NOMO-1 (cell line): ENCODE measurements around the gene CLRN3.

Experiments
- DNase-seq, 2 experiments: peaks; one replicate each; lab custom pipeline; 2025; ENCODE audit not compliant: unreplicated experiment in 2 of 2; lab: John Stamatoyannopoulos, UW

Gene CLRN3

GRCh38 chr10:127851661-127852194 is 41.0 kb downstream of the CLRN3 start:
- DNase-seq: no peak

GRCh38 chr10:127850944-127851343 is 41.8 kb downstream of the CLRN3 start:
- DNase-seq: no peak

GRCh38 chr10:127849921-127850320 is 42.8 kb downstream of the CLRN3 start:
- DNase-seq: no peak

- no peak for DNase-seq
These were observed 43.5 kb downstream of the CLRN3 start for GRCh38 chr10:127849224-127849623.

- DNase-seq: no peak
These were observed 44.5 kb downstream of the CLRN3 start for GRCh38 chr10:127848226-127848625.

DNA sequence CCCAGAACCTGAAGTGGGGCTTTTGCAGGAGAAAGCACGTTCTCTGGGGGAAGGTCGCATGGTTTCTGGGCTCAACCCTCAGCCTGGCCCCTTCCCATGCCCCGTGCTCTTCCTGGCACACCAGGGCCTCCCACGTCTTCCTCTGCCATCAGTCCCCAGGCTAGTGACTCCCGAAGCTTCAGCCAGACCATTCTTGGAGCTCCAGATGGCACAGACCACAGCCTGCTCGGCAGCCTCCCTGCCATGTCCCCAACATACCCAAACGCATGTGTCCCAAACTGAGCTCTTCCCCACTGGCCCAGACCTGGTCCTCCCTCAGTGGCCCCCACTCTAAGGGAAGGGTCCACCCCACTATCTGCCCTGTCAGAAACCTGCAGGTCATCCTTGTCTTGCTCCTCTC is 47.0 kb downstream of the CLRN3 start:
- no peak for DNase-seq

- no peak for DNase-seq
These were observed 51.9 kb downstream of the CLRN3 start for GRCh38 chr10:127840884-127841283.

DNA sequence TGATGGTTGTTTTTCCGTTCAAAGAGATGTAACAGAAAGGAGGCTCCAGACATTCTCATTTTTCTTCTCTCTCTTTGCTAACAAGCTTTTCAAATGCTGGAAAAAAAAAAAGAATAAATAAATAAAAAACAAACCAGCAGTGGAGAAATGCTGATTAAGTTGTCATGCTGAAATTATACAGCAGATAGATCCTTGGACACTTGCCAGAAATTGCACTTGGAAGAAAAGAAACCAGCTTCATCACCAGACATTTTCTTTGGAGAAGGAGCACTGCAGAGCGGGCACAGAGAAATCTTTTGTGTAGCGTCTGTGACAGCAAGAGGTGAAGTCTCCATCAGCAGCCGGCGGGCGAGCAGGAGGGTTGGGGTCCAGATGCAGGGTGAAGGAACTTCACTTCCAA is 55.8 kb downstream of the CLRN3 start:
- no peak for DNase-seq

- no peak for DNase-seq
These were observed 56.6 kb downstream of the CLRN3 start for GRCh38 chr10:127836176-127836575.

GRCh38 chr10:127834791-127835190 is 58.0 kb downstream of the CLRN3 start:
- no peak for DNase-seq

DNA sequence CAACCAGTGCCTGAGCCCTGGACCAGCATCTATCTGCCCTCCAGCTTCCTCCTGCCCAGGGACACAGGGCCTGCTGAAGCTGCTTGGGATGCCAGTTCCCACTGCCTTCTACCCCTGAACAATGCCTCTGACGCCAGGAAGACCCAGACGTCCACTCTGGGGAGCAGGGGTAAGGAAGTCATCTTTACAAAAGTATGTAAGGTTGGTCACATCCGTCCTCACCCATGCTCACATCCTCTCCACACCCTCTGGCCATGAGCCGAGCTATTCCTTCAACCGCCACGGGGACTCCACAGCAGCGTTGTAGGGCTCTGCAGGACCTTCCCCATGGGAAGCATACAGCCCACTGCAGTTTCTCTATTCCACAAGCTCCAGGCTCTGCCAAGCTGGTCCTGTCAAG is 58.5 kb downstream of the CLRN3 start:
- no peak for DNase-seq

GRCh38 chr10:127833804-127834203 is 58.9 kb downstream of the CLRN3 start:
- no peak for DNase-seq

GRCh38 chr10:127832501-127832900 is 60.2 kb downstream of the CLRN3 start:
- DNase-seq: no peak

DNA sequence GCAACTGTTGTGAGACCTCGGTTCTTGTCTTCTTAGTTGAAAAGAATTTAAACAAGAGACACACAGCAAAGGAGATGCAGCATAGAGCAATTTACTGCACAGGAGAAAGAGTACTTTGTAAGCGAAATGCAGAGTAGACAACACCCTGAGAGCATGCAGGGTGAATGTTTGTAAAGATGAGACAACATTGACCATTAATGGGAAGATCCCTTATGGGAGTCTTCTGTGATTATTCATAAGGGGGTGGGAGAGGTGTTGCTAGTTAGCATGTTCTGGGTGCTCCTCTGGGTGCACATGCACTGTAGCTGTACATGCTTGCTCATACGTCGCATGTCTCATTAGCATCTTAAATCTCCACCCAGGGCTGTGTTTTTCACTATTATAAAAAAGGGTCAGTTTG is 62.3 kb downstream of the CLRN3 start:
- DNase-seq: no peak
